Stimulated activated CD8-positive, alpha-beta memory T cell treated with anti-CD3 and anti-CD28 coated beads, Interleukin-4, amount 100 ng/mL, for 4 hours (primary cell): ENCODE data around the gene KCNK3.

Experiments
- DNase-seq, 2 donors: peaks; one replicate each; pipeline ENCODE4 v3.0.0-alpha.2; 2020; ENCODE audit warnings: low read depth in 2 of 2, low spot score in 1 of 2

Gene KCNK3

DNA sequence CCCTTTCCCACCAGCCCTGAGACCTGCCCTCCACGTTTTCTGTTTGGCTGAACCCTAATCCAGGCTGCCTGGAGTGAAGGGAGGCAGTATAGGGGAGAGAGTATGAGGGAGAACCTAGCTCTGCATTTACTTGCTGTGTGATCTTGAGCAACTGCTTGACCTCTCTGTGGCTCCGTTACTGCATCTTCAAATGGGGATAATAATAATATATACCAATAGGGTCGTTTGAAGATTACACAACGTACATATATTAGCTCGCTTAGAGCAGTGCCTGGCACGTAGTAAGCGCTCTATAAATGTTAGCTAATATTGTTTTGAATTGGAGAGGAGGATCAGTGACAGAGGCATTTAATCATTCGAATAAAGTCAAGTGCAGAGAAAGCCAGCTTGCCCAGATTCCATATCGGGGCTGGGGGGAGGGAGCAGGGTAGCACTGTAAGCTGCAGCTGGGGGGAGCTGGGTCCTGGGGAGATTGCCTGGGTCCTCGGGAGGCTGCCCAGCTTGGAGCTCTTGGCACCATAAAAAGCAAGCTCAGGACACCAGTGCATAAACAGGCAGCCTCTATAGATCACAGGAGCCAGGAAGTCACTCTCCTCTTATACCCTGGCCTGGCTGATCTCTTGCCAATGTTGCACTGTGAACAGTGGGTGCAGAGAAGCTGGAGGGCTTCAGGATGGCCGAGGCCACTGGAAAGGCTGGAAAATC is 19.1 kb downstream of the KCNK3 start:
- DNase-seq = no peak

DNA sequence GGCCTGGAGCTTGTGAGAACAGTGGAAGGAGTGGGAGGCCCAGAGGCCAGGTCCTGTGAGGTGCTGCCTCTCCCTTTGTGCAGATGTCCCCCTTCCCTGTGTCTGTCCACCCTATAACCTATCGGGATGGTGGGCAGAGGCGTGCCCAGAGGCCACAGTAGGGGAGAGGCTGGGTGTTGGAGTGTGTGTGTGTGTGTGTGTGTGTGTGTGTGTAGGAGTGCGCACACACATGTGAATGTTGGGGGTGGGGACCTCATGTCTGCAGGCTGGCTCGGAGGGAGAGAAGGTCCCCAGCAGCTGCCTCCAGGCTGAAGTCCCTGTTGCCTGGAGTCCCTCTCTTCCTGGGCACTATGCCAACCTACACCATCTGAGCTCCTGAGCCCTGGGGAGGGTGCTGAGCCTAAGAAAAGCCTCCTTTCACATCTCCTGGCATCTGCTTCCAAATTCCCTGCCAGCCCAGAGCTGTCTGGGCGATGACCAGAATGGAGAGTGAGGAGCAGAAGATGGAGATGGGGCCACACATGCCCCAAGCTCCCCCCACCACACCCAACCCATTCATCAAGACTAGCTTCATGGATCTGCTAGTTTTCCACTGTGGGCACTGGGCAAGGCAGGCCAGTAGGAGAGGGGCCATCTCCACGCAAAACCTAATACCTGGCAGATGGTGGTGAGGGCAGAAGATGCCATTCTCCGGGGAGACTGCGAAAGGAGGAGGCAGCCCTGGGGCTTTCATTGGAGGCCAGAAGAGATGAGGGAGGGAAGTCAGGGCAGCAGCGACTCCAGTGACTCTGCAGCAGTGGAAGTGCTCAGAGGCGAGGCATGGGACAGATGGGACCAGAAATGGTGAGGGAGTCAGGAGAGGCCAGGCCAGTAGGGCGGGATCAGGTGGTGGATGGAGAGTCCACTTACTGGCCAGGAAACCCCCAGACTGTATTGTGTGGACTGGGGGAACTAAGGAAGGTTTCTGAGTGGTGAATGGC is 20.3 kb downstream of the KCNK3 start:
- DNase-seq = no peak

DNA sequence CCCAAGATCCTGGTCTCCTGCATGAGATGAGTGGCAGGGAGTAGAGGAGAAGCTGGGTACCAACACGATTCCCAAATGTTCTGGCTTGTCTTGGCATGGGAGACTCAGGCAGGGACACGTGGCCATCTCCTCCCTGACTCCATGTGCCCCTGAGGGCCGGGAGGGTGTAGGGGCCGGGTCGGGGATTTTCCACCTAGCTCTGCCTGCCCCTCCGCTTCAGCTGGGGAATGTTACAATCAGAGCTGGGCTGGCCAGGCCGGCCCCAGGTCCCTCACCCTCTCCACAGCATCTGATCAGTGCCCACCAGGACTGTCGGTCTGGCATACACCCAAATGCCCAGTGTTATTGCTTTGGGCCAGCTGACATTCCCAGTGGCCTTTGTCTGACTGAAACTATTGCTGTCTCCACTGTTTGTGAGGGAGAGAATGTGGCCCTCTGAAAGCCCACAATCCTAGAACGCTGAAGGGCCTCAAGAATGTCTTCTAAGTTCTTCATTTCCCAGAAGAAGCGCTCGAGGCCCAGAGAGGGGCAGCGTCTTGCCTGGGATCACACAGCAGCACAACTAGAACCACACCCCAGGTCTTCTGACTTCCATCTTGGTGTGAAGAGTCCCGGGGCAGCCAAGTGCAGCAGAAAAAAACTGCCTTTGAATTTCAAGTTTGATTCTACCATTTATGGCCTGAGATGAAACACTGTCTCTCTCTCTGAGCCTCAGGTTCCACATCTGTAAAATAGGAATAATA is 23.2 kb downstream of the KCNK3 start:
- DNase-seq = no peak

- DNase-seq = no peak
Observed at GRCh38 chr2:26716340-26716739, 23.8 kb downstream of the KCNK3 start.

- DNase-seq = no peak
Observed at GRCh38 chr2:26716769-26717168, 24.2 kb downstream of the KCNK3 start.

DNA sequence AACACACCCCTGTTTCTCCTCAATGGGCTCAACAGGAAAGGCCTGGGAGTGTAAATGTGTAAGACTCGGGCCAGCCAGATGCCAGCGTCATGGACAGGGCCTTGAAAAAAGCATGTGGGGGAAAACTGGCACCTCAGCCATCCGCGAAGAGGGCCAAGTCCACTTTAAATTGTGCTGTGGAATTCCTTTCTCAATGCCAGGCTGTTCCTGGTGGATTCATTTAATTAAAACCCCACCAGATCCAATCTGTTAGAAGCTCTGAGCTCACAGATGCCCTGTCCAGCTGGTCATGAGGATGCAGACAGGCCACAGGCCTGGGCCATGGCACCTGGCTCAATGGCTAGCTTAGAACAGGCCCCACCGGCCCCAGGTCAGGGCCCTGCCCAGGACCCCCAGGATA is 24.8 kb downstream of the KCNK3 start:
- no peak for DNase-seq

DNA sequence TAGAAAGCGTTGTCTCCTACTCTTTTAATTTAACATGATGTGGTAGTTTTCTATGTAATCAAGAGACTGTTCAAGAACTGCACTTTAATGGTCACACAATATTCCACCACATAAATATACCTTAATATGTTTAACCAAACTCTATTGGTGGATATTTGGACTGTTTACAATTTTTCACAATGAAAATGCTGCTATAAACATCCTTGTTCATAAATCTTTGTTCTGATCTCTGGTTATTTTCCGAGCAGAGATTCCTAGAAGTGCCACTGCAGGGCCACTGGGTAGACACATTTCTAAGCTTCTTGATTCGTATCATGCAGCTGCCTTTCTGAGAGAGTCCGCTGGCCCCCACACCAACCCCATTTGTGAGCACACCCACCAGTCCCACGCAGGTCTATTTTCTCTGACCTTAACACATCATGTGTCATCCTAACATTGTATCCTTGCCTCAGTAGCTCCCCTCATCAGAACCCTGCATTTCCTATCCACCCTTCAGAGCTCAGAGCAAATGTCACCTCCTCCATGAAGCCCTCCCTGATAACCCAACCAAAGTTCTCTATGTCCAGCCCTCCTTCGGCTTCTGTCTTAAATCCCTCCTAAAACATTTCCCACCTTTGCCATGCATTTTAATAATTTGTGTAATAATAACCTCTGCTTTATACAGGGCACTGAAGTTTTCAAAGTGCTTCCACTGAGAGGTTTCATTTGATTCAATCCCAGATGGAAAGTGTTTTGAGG is 26.6 kb downstream of the KCNK3 start:
- DNase-seq = no peak

- no peak for DNase-seq
Observed at GRCh38 chr2:26720322-26721114, 28.0 kb downstream of the KCNK3 start.

- no peak for DNase-seq
Observed at GRCh38 chr2:26721115-26722032, 28.9 kb downstream of the KCNK3 start.

DNA sequence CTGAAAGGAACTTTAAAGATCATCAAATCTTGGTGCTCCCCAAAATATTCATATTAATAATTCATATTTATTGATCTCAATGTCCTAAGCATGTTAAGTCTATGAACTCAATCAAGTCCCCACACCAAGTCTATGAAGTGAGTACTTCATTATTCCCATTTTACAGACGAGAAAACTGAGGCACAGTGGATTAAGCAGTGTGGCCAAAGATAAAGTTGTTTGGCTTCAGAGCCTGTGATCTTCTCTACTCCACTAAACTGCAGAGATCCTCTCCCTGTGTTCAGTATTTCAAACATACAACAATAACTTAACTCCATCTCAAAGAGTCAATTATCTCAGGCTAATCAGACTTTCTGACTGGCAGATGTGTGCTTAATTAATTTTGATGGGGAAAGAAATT is 29.8 kb downstream of the KCNK3 start:
- DNase-seq = no peak

- no peak for DNase-seq
Observed at GRCh38 chr2:26722911-26723310, 30.4 kb downstream of the KCNK3 start.

DNA sequence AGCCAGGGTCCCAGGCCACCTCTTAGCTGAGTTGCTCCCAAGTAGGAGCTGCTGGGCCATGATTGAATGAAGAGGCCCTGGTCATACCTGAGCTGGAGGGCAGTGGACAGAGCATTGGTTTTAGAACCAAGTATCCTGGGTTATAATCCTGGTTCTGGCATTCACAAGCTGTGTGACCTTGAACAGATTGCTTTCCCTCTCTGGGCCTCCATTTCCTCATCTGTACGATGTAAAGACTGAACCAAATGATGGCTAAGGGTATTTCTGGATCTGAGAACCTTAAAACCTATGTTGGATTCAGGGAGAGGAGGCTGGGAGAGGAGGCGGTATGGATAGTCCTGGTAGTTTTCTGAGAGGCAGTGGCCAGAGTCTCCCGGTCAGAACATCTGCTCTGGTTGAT is 31.0 kb downstream of the KCNK3 start:
- no peak for DNase-seq

DNA sequence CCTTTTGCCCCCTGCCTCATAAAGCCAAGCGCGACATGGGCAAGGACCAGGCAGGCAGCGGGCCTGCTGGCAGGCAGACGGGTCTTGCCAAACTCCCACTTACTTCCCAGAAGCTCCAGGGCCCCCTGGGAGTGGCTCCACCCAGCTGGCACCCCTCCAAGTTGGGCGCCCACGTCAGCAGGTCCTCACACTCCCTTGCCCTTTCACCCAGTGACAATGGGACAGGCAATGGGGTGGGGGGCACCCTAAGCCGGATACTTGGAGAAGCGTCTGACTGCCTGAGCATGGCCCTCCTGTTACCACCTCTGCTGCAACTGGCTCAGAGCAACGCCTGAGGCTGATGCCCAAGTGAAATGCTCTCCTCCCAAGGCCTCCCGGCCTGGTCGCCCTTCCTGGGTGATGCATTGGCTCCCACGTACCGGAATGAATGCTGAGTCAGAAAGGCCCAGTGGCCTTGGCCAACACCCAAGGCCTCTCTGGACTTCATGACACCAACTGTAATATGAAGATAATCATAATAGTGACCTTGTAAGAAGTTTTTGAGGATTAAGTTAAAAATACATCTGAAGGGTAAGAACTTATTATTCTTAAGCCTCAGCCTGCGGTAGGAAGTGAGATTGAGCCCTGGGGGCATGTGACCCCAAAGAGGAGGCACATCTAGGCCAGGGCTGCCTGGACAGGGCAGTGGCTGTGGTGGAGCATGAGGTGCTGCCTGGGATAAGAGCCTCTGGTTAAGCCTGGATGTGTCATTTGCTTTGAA is 31.6 kb downstream of the KCNK3 start:
- no peak for DNase-seq

DNA sequence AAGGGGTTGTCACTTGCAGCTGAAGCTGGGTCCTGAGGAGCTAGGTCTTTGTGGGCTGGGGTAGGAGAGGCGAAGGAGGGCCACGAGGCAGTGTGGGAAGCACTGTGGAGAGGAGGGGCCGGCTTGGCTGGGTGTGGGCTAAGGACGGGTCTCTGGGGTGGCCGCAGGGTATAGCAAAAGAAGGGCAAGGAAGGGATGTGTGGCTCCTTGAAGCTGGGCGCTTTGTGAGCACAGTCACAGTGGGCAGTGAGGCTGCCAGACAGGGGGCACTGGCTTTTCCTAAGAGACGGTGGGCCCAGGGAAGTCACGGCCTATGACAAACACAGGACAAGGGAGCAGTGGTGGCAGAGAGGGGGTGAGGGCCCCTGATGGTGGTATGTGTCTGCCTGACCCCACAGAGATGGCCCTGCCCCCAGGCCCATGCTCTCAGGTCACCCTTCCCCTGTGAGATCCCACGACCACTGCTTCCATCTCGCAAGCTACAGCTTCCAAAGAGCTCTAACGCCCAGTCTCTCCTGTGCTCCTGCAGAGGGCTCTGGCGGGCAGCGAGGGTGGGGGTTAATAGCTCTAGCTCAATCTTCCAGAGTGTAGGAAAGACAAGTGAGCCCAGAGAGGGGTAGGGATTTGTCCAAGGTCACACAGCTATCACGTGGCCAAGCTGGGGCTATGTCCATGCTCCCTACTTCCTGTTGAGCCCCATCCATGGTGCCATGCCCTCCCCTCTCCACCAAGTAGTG is 32.4 kb downstream of the KCNK3 start:
- no peak for DNase-seq

DNA sequence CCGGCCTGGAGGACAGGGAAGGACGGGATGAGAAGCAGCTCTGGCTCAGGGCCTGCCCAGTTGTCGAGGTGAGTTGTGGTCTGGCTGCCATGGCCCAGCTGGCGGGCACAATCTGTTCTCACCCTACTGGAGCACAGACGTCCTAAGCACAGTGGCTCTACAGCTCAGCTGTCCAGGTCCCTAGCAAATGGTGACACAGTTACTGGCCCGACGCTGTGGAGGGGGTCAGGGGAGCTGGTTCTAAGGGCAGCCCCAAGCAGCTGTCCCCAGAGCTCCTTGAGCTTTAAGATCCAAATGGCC is 32.9 kb downstream of the KCNK3 start:
- no peak for DNase-seq

GRCh38 chr2:26726228-26726627 is 33.7 kb downstream of the KCNK3 start:
- no peak for DNase-seq

GRCh38 chr2:26727641-26728561 is 35.4 kb downstream of the KCNK3 start:
- DNase-seq = no peak
